Stomach smooth muscle (tissue), 2 donors: Measurements from ENCODE around the gene NDE1.
"Not testable (repeated sequence)": the region's sequence is repeated elsewhere in the genome, so short reads cannot be mapped to it uniquely, and the experiment has no call there.

Experiments
- H3K27ac ChIP-seq: one replicate; pipeline ENCODE4 v1.7.0; 2013; ENCODE audit warnings: mild to moderate bottlenecking, low read length, inconsistent platforms
- H3K27me3 ChIP-seq, 2 donors: one replicate each; pipeline ENCODE4 v1.7.0; 2013; ENCODE audit warnings: low read length in 2 of 2; ENCODE audit not compliant: insufficient read depth in 2 of 2, control insufficient read depth in 1 of 2
- H3K36me3 ChIP-seq, 2 donors: one replicate each; pipeline ENCODE4 v1.7.0; 2013; ENCODE audit warnings: low read length in 2 of 2; ENCODE audit not compliant: control insufficient read depth in 2 of 2, insufficient read depth in 2 of 2
- H3K4me1 ChIP-seq: one replicate; pipeline ENCODE4 v1.7.0; 2013; ENCODE audit warnings: low read length; ENCODE audit not compliant: control insufficient read depth, insufficient read depth
- H3K4me3 ChIP-seq, 2 donors: one replicate each; pipeline ENCODE4 v1.7.0; 2013; ENCODE audit warnings: low read length in 2 of 2
- H3K9ac ChIP-seq, 2 donors: one replicate each; pipeline ENCODE4 v1.7.0; 2013; ENCODE audit warnings: low read length in 2 of 2, mild to moderate bottlenecking in 1 of 2
- H3K9me3 ChIP-seq, 2 donors: one replicate each; pipeline ENCODE4 v1.7.0; 2013; ENCODE audit warnings: low read length in 2 of 2; ENCODE audit not compliant: control insufficient read depth in 2 of 2
- donor health status: healthy.
- donor health status: Pancreatic carcinoma.

The NDE1 gene

GRCh38 chr16:15674571-15674970 lies 24.5 kb downstream of the NDE1 start:
- Histone ChIP-seq H3K4me1 (peaks cover 3% of the 10 kb centered on the region), H3K4me3 (no peak overlapping the region), H3K27me3 (no peaks in the 10 kb centered on the region), H3K36me3 (peaks cover 16 to 20% of the 10 kb centered on the region in 2 donors), H3K9me3 (no peaks in the 10 kb centered on the region), H3K9ac (no peak overlapping the region), H3K27ac (no peak overlapping the region)

- H3K27ac ChIP-seq, result no peak overlapping the region
- H3K9ac ChIP-seq, result no peak overlapping the region
- H3K4me3 ChIP-seq, result no peak overlapping the region
- no peaks in the 10 kb centered on the region for H3K9me3 ChIP-seq
- H3K36me3 ChIP-seq, result peaks cover 14 to 20% of the 10 kb centered on the region in 2 donors
- peaks cover 3% of the 10 kb centered on the region for H3K4me1 ChIP-seq
- no peaks in the 10 kb centered on the region for H3K27me3 ChIP-seq
Observed at GRCh38 chr16:15676506-15676905, 26.5 kb downstream of the NDE1 start.

GRCh38 chr16:15677447-15677846 lies 27.4 kb downstream of the NDE1 start:
- Histone ChIP-seq H3K36me3 (peaks cover 14 to 25% of the 10 kb centered on the region in 2 donors), H3K9me3 (no peaks in the 10 kb centered on the region)

GRCh38 chr16:15682105-15682570 lies 32.1 kb downstream of the NDE1 start:
- no peaks in the 10 kb centered on the region for H3K27me3 ChIP-seq
- peaks cover 25 to 40% of the 10 kb centered on the region in 2 donors for H3K36me3 ChIP-seq
- no peak overlapping the region for H3K4me3 ChIP-seq
- no peak overlapping the region for H3K9ac ChIP-seq
- H3K9me3 ChIP-seq, result no peaks in the 10 kb centered on the region
- H3K4me1 ChIP-seq, result no peaks in the 10 kb centered on the region
- no peak overlapping the region for H3K27ac ChIP-seq

More at GRCh38 chr16:15677447-15677846, 27.4 kb downstream of the NDE1 start:
- Histone ChIP-seq H3K4me3 (no peak overlapping the region), H3K9ac (no peak overlapping the region), H3K4me1 (peaks cover 3% of the 10 kb centered on the region), H3K27me3 (no peaks in the 10 kb centered on the region), H3K27ac (no peak overlapping the region)

- Histone ChIP-seq H3K9ac (no peak overlapping the region), H3K36me3 (peaks cover 36 to 41% of the 10 kb centered on the region in 2 donors), H3K4me3 (no peak overlapping the region), H3K27ac (no peak overlapping the region), H3K27me3 (no peaks in the 10 kb centered on the region), H3K4me1 (no peaks in the 10 kb centered on the region), H3K9me3 (no peaks in the 10 kb centered on the region)
Observed at GRCh38 chr16:15686287-15686686, 36.2 kb downstream of the NDE1 start.

- peaks cover 48 to 51% of the 10 kb centered on the region in 2 donors for H3K36me3 ChIP-seq
Observed at GRCh38 chr16:15689290-15689689, 39.2 kb downstream of the NDE1 start.

GRCh38 chr16:15690296-15690695 lies 40.3 kb downstream of the NDE1 start:
- Histone ChIP-seq H3K4me1 (no peaks in the 10 kb centered on the region), H3K9me3 (no peaks in the 10 kb centered on the region), H3K9ac (no peak overlapping the region), H3K4me3 (no peak overlapping the region), H3K27ac (no peak overlapping the region), H3K36me3 (peaks cover 51 to 55% of the 10 kb centered on the region in 2 donors), H3K27me3 (no peaks in the 10 kb centered on the region)

More at GRCh38 chr16:15689290-15689689, 39.2 kb downstream of the NDE1 start:
- Histone ChIP-seq H3K4me1 (no peaks in the 10 kb centered on the region), H3K27ac (no peak overlapping the region), H3K4me3 (no peak overlapping the region), H3K9ac (no peak overlapping the region), H3K9me3 (no peaks in the 10 kb centered on the region), H3K27me3 (no peaks in the 10 kb centered on the region)

GRCh38 chr16:15691046-15691445 lies 41.0 kb downstream of the NDE1 start:
- H3K27me3 ChIP-seq, result no peaks in the 10 kb centered on the region
- no peak overlapping the region for H3K27ac ChIP-seq
- no peaks in the 10 kb centered on the region for H3K9me3 ChIP-seq
- H3K9ac ChIP-seq, result no peak overlapping the region
- H3K4me3 ChIP-seq, result no peak overlapping the region
- H3K4me1 ChIP-seq, result no peaks in the 10 kb centered on the region
- H3K36me3 ChIP-seq, result peaks cover 51 to 55% of the 10 kb centered on the region in 2 donors

GRCh38 chr16:15692508-15692907 lies 42.5 kb downstream of the NDE1 start:
- not testable (repeated sequence) for H3K4me1 ChIP-seq, H3K9me3 ChIP-seq, H3K27ac ChIP-seq, H3K9ac ChIP-seq, H3K4me3 ChIP-seq, H3K27me3 ChIP-seq
- H3K36me3 ChIP-seq, result peaks cover 53% of the 10 kb centered on the region in 2 donors

- H3K4me3 ChIP-seq, result no peak overlapping the region
- H3K27ac ChIP-seq, result no peak overlapping the region
- H3K9ac ChIP-seq, result no peak overlapping the region
- no peaks in the 10 kb centered on the region for H3K4me1 ChIP-seq
- peaks cover 45 to 49% of the 10 kb centered on the region in 2 donors for H3K36me3 ChIP-seq
- no peaks in the 10 kb centered on the region for H3K27me3 ChIP-seq
- H3K9me3 ChIP-seq, result no peaks in the 10 kb centered on the region
Observed at GRCh38 chr16:15694499-15694898, 44.5 kb downstream of the NDE1 start.

GRCh38 chr16:15699819-15700218 lies 49.8 kb downstream of the NDE1 start:
- Histone ChIP-seq H3K36me3 (peaks cover 41 to 44% of the 10 kb centered on the region in 2 donors), H3K4me3 (no peak overlapping the region), H3K9ac (no peak overlapping the region), H3K27ac (no peak overlapping the region), H3K27me3 (no peaks in the 10 kb centered on the region), H3K9me3 (no peaks in the 10 kb centered on the region), H3K4me1 (no peaks in the 10 kb centered on the region)
